Vagina (tissue), 2 donors: ENCODE data around the gene PIGQ. TPM values are rescaled to one million over a fixed set of nuclear protein-coding genes. Genes with fewer than 3 reads are reported as not detected.

Experiments used
- DNase-seq, 2 donors: peaks; one replicate each; pipeline ENCODE4 v3.0.0-alpha.2; 2017; ENCODE audit errors: extremely low spot score in 2 of 2
- H3K27ac ChIP-seq: fragments of 200-600 bp; sonication (generic); one replicate; pipeline ENCODE4 v1.5.1; 2019
- H3K27me3 ChIP-seq: fragments of 200-600 bp; sonication (generic); one replicate; pipeline ENCODE4 v1.5.1; 2019
- H3K36me3 ChIP-seq, 2 donors: fragments of 200-600 bp; sonication (generic); one replicate each; pipeline ENCODE4 v1.5.1; 2017 to 2019
- H3K4me1 ChIP-seq: fragments of 200-600 bp; sonication (generic); one replicate; pipeline ENCODE4 v1.5.1; 2019
- H3K4me3 ChIP-seq, 2 donors: fragments of 200-600 bp; sonication (generic); 1 replicate in 1 of 2; 2 replicates in 1 of 2; pipeline ENCODE4 v1.5.1; 2016 to 2019
- H3K9me3 ChIP-seq: fragments of 200-600 bp; sonication (generic); one replicate; pipeline ENCODE4 v1.5.1; 2019
- CTCF ChIP-seq, 3 experiments: fragments of 450-650 bp in 2 of 3; fragments of 200-600 bp in 1 of 3; sonication (generic) in 1 of 3; IDR thresholded peaks; one replicate each; pipeline ENCODE4 v1.5.1; 2017 to 2019; ENCODE audit warnings: antibody characterized with exemption in 3 of 3, mild to moderate bottlenecking in 2 of 3, moderate library complexity in 2 of 3
- POLR2A ChIP-seq, 2 donors: fragments of 450-650 bp; IDR thresholded peaks; one replicate each; pipeline ENCODE4 v1.6.1; 2017; ENCODE audit warnings: antibody characterized with exemption in 2 of 2, mild to moderate bottlenecking in 2 of 2, moderate library complexity in 2 of 2
- POLR2AphosphoS5 ChIP-seq, 2 donors: sonication (generic); formaldehyde crosslinking; IDR thresholded peaks; one replicate each; pipeline ENCODE4 v1.9.0; 2017; ENCODE audit warnings: antibody characterized with exemption in 2 of 2, mild to moderate bottlenecking in 2 of 2, low read depth in 1 of 2; ENCODE audit not compliant: insufficient read depth in 1 of 2
- intact Hi-C: fragments of 100-400 bp; cut with DNase I; formaldehyde crosslinking; loops from one replicate; pipeline ENCODE4 v1.15.1; 2023
- total RNA-seq: library from RNA; depleted of rRNA; stranded (reverse); fragments of >200 nt; gene quantifications from one replicate; pipeline ENCODE4 v1.2.3, GENCODE V29; 2016

Gene PIGQ
- total RNA-seq, 1 donor from 2014 or later = 26.0 TPM

- no peak overlapping the region for H3K4me3 ChIP-seq
- H3K9me3 ChIP-seq = no peaks in the 10 kb centered on the region
- intact Hi-C loops = no loop called here
- peaks cover 0 to 39% of the 10 kb centered on the region in 2 donors for H3K36me3 ChIP-seq
- H3K27me3 ChIP-seq = no peaks in the 10 kb centered on the region
- H3K4me1 ChIP-seq = peaks cover 20% of the 10 kb centered on the region
- no peak for TF ChIP-seq POLR2AphosphoS5 (IDR thresholded peaks at IDR 0.05; ENCODE audit: insufficient read depth in 1 of 2, low read depth in 1 of 2)
- no peak for DNase-seq
- H3K27ac ChIP-seq = no peak overlapping the region
Observed at GRCh38 chr16:549544-550263, 20.1 kb upstream of the PIGQ start.

GRCh38 chr16:551210-551609, 18.6 kb upstream of the PIGQ start:
- TF ChIP-seq CTCF (IDR thresholded peaks at IDR 0.05) = no peak
- TF ChIP-seq POLR2A (IDR thresholded peaks at IDR 0.05) = no peak
- no peak for TF ChIP-seq POLR2AphosphoS5 (IDR thresholded peaks at IDR 0.05; ENCODE audit: insufficient read depth in 1 of 2, low read depth in 1 of 2)
- intact Hi-C loops = no loop called here
- peaks cover 0 to 39% of the 10 kb centered on the region in 2 donors for H3K36me3 ChIP-seq
- H3K27me3 ChIP-seq = no peaks in the 10 kb centered on the region
- H3K4me3 ChIP-seq = no peak overlapping the region
- H3K27ac ChIP-seq = no peak overlapping the region
- H3K9me3 ChIP-seq = no peaks in the 10 kb centered on the region
- H3K4me1 ChIP-seq = peaks cover 25% of the 10 kb centered on the region
- DNase-seq = no peak

GRCh38 chr16:552171-552570, 17.6 kb upstream of the PIGQ start:
- H3K27ac ChIP-seq = no peak overlapping the region
- H3K4me3 ChIP-seq = no peak overlapping the region
- no peaks in the 10 kb centered on the region for H3K9me3 ChIP-seq
- H3K27me3 ChIP-seq = no peaks in the 10 kb centered on the region
- peaks cover 0 to 39% of the 10 kb centered on the region in 2 donors for H3K36me3 ChIP-seq
- intact Hi-C loops = no loop called here
- H3K4me1 ChIP-seq = peaks cover 20% of the 10 kb centered on the region
- TF ChIP-seq CTCF (IDR thresholded peaks at IDR 0.05) (no peak), POLR2AphosphoS5 (IDR thresholded peaks at IDR 0.05; ENCODE audit: insufficient read depth in 1 of 2, low read depth in 1 of 2) (no peak), POLR2A (IDR thresholded peaks at IDR 0.05) (no peak)
- no peak for DNase-seq

GRCh38 chr16:553601-554296, 16.0 kb upstream of the PIGQ start:
- Histone ChIP-seq H3K36me3 (peaks cover 0 to 39% of the 10 kb centered on the region in 2 donors), H3K27ac (no peak overlapping the region), H3K9me3 (no peaks in the 10 kb centered on the region), H3K27me3 (no peaks in the 10 kb centered on the region), H3K4me1 (peaks cover 14% of the 10 kb centered on the region), H3K4me3 (no peak overlapping the region)
- intact Hi-C loops = no loop called here
- TF ChIP-seq POLR2A (IDR thresholded peaks at IDR 0.05) (no peak), CTCF (IDR thresholded peaks at IDR 0.05) (no peak), POLR2AphosphoS5 (IDR thresholded peaks at IDR 0.05; ENCODE audit: insufficient read depth in 1 of 2, low read depth in 1 of 2) (no peak)
- no peak for DNase-seq

- no peak for DNase-seq
- Histone ChIP-seq H3K36me3 (peaks cover 0 to 35% of the 10 kb centered on the region in 2 donors), H3K27ac (no peak overlapping the region), H3K27me3 (no peaks in the 10 kb centered on the region), H3K4me1 (peaks cover 14% of the 10 kb centered on the region), H3K9me3 (no peaks in the 10 kb centered on the region), H3K4me3 (peak overlapping the region in 1 of 2 donors; percentile 26)
- intact Hi-C loops = no loop called here
- TF ChIP-seq POLR2AphosphoS5 (IDR thresholded peaks at IDR 0.05; ENCODE audit: insufficient read depth in 1 of 2, low read depth in 1 of 2) (no peak), POLR2A (IDR thresholded peaks at IDR 0.05) (no peak), CTCF (IDR thresholded peaks at IDR 0.05) (no peak)
Observed at GRCh38 chr16:554297-554621, 15.5 kb upstream of the PIGQ start.
